Activated T-helper 1 cell treated with anti-CD3 and anti-CD28 coated beads, Interleukin-2, amount 50 U/mL, for 16 hours (primary cell): ENCODE measurements around the gene C6orf15.
"Not testable (repeated sequence)": the region's sequence is repeated elsewhere in the genome, so short reads cannot be mapped to it uniquely, and the experiment has no call there.

Source experiments
- DNase-seq, 2 donors: peaks; one replicate each; pipeline ENCODE4 v3.0.0-alpha.2; 2020; ENCODE audit warnings: low read depth in 1 of 2, low spot score in 1 of 2

The C6orf15 gene

GRCh38 chr6:31070711-31071197, 41.6 kb downstream of the C6orf15 start:
- DNase-seq = no peak

- DNase-seq = peak; percentile 49 to 57
Measured at GRCh38 chr6:31068669-31069340, 43.6 kb downstream of the C6orf15 start.

- DNase-seq = not testable (repeated sequence)
Measured at GRCh38 chr6:31067891-31068668, 44.3 kb downstream of the C6orf15 start.

GRCh38 chr6:31067028-31067427, 45.3 kb downstream of the C6orf15 start:
- not testable (repeated sequence) for DNase-seq

- no peak for DNase-seq
Measured at GRCh38 chr6:31065556-31065955, 46.8 kb downstream of the C6orf15 start.

GRCh38 chr6:31063906-31064435, 48.4 kb downstream of the C6orf15 start:
- no peak for DNase-seq
